GM18519 (cell line): ENCODE measurements around the gene MAGI1.
"Not testable (repeated sequence)": the region's sequence is repeated elsewhere in the genome, so short reads cannot be mapped to it uniquely, and the experiment has no call there.

ENCODE experiments used
- ATAC-seq: cut with Tn5 transposase; IDR thresholded peaks from one replicate; pipeline ENCODE4 v1.9.1; 2021; ENCODE audit warnings: mild to moderate bottlenecking, moderate library complexity; ENCODE audit not compliant: unreplicated experiment, low FRiP score

MAGI1 gene

DNA sequence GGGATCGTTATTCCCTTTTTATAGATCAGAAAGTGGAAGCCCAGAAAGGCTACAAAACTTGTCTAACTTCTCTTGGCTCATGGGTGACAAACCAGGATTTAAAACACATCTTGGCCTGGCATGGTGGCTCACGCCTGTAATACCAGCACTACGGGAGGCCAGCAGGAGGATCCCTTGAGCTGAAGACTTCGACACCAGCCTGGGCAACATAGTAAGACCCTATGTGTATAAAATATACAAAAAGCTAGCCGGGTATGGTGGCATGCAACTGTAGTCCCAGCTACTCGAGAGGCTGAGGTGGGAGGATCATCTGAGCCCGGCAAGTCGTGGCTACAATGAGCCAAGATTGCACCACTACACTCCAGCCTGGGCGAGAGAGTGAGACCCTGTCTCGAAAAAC is 479.1 kb downstream of the MAGI1 start:
- ATAC-seq = no peak

DNA sequence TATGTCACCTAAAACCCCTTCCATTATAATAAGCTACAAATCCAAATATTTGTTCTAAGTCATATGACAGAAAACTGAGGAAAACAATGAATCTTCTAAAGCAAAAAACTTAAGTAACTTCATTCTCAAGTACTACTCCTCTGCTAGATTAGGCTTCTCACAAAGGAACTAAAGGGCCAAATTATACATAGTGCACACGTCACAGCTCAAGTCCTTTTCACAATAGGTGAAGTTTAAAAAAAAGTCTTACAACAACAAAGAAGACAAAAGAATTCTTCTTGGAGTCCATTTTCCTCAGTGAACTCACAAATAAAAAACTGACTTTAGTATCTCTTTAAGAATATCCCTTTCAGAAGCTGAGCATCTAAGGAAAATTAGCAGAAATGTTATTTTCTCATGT is 479.9 kb downstream of the MAGI1 start:
- no peak for ATAC-seq

DNA sequence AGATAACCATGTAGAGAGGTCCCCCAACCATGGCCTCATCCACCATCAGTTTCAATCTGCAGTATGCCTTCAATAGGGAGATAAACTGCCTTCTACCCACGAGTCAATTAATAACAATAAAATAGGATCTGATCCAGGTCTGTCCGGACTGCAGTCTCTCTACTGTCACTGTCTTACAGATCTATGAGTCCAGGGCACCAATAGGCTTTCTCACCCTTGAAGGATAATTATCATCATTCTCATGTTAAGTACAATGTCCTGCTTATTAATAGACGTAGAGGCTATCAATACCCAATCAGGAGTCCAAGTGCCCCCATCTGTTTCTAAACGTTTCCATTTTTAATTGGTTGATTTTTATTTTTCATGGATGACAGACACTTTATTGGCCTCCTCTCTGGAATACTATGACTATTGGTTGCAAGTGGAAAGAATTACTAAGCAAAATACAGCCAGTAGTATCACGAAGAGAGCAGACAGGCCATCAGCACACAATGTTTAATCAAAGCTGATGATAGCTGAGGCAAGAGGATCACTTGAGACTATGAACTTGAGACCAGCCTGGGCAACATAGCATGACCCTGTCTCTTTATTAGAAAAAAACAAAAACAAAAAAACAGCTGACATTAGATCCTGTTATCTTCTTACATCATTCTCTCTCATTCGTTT is 480.7 kb downstream of the MAGI1 start:
- ATAC-seq = no peak

DNA sequence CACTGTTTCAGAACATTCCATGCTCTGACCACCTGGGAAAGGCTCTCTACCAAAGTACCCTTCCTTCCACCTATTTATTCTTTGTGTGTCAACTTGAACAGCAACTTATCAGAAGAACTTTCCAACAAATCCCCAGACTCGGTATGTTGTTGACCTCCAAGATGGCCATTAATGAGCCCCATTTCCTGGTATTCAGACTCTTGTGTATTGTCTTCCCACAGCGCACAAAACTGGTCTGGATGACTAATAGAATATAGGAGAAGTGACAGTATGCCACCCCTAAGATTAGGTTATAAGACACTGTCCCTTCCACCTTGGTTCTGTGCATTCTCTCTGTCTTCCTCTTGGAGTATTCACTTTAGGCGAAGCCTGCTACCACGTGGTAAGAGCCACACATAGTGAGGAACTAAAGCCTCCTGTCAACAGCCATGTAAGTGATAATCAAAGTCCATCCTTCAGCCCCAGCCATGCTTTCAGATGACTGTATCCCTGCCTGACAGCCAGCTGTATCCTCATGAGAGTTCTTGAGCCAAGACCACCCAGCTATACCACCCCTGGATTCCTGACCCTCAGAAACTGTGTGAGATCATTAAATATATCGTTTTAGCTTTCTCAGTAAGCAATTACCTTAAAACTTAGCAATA is 481.7 kb downstream of the MAGI1 start:
- ATAC-seq = no peak

DNA sequence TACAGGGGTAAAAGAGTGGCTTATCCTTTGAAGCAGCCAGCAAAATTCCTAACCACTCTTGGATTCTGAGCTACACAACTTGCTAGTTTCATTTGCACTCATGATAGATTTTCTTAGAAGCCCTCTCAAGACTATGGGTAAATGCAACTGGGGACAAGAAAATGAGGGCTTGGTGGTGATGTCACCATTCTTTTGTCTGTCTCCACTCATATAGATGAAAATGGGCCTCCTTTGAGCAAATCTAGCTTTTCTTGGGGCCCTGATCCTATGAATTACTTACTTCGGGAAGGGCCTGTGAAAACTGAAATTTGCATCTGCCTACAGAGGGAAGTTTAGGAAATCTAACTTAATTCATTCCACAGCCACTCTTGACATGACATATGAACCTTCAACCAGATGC is 486.3 kb downstream of the MAGI1 start:
- no peak for ATAC-seq

DNA sequence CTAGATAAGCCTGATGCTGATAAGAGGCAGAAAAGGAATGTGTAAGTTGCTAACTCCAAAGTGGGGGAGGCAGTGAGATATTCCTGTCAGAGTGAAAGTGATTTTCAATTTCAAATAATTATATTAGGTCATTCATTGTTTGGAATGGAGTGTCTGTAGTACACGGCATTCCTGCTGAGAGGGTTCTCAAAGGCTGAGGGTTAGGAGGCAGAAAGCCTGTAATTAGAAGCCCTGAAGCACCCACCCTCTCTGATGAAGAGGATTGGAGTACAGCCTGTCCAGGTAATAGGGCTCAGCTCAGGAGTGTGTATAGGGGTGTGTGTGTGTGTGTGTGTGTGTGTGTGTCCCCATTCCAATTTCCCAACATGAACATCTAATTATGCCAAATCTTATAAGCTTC is 486.8 kb downstream of the MAGI1 start:
- no peak for ATAC-seq

DNA sequence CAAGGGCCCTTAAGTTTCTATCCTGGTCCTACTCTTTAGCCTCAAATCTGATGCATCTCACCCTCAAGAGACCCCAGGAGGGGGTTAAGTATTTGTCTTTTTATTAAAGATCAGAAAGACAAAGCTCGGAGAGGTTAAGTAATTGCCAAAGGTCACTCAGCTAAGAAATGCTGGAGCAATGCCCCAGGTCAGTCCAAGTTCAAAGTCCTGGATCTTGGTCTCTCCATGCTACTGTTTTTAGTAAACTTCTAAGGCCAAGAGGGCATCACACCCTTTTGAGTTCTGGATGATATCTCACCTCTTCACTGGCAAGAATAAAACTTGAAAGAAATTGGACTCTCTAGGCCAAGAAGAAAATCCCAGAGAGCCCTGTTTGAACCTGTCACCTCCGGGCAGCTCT is 488.6 kb downstream of the MAGI1 start:
- no peak for ATAC-seq

DNA sequence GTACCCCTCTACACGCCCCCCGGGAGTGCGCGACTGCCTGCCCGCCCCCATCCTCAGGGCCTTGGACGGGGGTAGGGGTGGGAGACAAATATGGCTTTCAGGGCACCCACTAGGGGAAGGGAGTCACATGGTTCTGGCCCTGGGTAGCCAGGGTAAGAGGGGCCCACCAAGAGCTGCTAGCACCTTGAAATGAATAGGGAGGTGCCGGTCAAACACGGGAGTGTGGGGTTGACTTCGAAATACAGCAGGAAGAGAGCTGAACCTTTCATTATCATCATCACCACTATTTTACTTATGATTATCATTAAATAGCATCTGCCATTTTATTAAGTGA is 489.1 kb downstream of the MAGI1 start:
- ATAC-seq = no peak

DNA sequence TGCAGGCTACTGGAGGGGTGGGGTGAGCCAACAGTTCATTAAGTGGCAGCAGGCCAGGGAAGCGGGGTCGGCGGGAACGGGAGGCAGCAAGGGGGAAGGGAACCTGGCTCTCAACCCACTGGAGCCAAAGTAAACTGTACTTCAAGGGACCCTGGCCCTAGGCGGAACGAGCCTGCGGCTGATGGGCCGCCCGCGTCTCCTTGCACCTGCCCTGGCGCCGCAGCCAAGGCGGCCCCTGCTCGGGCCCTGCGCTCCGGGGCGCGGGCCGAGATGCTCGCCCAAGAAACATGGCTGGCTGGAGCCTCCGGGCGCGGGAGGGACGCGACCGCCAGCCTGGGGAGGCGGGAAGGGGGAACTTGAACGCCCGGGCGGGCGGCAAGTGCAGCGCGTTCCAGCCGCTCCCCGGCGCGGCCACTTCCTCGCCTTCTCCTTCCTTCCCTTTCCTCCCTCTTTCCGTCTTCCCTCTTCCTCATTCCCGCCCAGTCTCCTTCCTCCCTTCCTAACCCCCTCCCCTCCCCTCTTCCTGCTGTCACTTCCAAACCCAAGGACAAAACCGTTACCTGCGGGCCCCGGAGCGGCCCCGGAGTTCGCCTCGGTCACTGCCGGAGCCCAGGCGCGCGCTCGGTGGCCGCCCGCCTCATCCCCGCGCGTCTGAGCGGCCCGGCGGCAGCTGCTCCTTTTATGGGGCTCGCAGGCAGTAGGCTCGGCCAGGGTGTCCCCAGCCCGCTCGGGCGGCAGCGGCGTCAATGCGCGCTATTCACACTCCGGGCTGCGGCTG is 489.7 kb downstream of the MAGI1 start:
- ATAC-seq = no peak

DNA sequence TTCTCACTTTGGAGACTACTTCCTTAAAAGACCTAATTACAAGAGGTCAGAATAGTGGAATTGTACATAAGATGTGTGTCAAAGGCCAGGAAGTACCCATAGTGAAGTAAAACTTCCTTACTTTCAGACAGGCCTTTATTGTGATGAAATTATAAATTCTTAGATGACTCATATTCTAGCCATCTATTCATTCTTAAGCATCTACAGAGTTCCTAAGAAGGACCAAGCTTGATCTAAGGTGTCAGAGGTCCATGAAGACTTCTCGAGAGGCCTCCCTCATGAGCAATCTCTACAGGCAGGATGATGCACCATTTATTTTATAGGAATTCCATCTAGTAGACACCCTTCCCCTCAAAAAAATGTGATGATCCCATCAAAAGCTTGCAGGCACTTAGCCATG is 493.3 kb downstream of the MAGI1 start:
- ATAC-seq = no peak

DNA sequence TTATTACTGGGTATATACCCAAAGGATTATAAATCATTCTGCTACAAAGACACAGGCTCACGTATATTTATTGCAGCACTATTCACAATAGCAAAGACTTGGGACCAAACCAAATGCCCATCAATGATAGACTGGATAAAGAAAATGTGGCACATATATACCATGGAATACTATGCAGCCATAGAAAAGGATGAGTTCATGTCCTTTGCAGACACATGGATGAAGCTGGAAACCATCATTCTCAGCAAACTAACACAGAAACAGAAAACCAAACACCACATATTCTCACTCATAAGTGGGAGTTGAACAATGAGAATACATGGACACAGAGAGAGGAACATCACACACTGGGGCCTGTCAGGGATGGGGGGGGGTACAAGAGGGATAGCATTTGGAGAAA is 495.3 kb downstream of the MAGI1 start:
- ATAC-seq = not testable (repeated sequence)

DNA sequence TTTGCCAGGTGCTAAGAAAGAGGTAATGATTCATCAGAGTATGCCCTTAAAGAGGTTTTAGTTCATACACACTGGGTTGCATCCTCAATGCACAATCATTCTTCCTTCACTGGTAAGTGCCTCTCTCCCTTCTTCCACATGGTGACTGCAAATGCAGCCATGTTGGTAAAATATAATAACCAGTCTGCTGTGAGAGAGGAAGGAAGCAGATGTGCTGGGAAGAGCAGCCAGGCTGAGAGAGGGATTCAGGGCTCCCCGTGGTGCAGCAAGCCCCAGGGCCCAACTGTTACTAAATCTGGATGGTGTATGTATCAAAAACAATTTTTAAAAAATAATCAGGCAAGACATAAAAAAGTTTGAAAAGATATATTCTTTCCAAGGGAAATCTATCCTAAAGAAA is 498.1 kb downstream of the MAGI1 start:
- no peak for ATAC-seq

DNA sequence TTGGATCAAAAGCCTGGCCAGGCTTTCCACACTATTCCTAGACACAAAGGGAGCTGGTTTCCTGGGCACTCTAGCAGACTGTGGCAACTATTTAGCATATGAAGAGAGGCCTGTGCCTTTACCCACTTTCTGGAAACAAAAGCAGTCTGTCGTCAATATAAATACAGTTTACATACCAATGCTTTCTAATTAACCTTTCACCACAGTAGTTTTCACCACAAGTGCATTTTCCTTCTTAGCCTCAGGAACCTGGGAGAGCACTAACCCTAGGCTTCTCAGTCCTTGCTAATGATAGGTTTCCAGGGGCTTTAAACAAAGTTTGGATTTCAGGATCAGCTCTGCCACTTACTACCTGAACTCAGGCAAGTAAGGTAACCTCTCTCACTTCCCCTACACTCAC is 499.1 kb downstream of the MAGI1 start:
- no peak for ATAC-seq

DNA sequence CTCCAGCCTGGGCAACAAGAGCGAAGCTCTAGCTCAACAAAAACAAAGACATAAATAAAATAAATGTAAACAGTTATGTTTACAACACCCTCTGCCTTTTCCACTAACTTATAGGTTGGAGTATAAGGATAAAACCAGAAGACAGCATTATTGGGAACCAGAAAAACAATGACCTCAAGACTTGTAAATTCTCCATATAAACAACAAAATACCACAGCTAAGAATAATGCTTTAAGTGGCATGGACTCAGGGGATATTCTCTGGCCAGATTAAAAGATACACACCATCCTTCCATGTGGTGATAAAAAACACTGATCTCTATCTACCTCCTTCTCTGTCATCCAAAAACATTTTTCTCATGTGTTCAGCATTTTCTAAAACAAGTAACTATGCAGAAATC is 500.6 kb downstream of the MAGI1 start:
- no peak for ATAC-seq

DNA sequence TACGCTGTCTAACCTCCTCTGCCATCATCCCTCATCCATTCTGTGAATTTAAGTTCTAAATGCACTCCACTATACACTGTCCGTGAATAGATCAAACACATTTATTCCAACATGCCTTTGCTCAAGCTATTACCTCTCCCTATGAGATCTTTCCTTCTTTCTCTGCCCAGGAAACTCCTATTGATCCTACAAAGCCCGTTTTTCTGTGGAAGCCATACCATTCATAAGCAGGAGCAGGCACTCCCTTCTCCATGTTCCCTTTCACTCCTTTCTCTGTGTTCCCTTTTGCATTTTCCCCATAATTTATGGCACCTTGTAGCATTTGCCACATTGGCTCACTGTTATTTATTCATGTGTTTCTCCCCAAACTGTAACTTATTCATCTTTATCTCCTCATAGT is 501.6 kb downstream of the MAGI1 start:
- no peak for ATAC-seq

DNA sequence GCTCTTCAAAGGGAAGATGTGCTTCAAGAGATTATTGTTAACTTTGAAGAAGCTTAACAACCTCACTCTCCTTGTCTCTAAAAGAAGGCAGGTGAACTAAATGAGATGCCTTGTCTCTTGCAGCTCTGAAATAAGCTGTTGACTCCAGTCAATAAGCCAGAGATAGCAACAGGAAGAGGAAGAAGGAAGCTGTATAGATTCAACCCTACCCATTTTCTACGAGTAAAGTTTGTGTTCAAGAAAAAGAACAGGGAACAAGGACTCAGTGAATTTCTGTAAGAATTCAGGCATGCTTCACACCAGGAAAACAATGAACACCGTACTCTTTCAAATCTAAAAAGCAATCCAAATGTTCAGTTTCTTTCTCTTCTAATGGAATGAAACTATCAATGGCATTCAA is 503.5 kb downstream of the MAGI1 start:
- ATAC-seq = no peak

DNA sequence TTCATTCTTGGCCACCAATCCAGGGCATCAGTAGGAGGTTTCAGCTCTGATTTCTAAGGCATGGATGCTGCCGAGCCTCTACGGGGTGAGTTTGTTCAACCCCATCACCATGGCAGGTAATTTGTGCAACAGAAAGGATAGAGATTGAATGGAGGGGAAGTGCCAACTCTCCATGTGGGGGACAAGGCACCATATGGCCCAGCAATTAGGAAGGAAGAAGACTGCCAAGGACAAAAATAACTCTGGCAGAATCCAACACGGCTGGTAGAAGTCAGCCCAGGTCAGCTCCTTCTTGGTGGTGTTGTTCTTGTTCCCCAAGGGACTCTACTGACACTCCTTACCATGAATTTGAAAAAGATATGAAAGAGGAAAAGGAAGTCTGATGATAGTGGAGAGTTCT is 503.9 kb downstream of the MAGI1 start:
- no peak for ATAC-seq

DNA sequence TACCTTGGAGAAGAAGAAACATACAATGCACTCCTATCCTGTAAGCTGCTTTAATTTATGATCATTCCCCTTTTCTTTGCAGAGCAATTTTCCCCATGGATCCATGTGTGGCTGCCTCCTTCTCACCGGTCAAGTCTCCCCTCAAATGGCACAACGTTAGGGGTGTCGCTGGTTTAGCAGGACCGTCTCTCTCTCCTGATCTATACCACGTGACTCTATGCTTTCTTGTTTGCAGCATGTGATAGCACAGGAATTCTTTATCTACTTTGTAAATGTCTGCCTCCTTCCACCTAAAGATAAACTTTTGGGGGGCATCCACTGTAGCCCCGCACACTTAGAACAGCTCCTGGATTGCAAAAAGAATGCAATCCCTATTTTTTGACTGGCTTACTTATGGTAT is 506.0 kb downstream of the MAGI1 start:
- ATAC-seq = no peak

DNA sequence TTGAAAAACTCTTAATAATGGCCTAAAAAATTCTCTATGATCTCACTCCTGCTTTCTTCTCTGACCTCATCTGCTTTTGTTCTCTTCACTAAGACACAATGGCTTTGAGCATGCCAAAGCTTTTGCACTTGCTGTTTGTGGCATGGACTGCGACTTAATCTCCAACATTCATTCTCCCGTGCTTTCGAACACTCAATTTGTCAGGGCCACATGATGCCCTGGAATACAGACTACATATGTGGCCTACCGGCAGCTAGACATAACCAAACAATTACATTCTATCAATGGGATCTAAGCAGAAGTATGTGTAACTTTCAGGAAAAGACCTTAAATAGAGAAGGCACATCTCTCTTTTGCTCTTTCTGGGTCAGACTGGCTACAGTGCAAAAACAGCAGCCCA is 506.5 kb downstream of the MAGI1 start:
- ATAC-seq = no peak

DNA sequence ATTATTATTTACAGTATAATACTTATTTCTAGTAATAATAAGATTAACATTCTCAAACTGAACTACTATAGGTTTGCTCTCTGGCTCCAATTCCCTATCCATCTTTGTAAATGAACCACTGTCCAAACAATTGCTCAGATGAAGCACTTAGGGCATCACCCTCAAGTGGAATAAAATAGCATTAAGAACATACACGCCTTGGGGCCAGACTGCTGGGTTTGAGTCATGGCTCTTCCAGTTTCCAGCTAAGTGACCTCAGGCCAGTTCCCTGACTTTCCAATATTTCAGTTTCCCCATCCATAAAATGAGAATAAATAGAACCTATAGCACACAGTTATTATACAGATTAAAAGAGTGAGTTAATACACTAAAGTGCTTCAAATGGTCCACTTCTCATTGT is 507.2 kb downstream of the MAGI1 start:
- no peak for ATAC-seq

DNA sequence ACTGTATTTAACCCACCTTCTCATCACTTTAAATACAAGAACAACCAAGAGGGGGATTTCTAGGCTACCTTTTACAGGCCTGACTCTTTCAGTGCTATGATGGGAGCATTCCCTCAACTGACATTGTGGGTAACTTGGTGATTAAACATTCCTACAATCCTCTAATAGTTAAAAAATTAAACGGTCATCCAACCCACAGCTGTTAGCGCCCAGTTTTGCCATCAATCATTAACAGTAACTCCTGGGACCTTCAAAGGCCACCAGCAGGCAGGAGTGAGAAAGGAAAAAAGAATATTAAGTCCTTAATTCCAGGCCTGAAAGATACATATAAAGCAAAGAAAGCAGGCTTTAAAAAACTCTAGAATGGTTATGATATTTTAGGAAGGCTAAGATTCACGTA is 512.1 kb downstream of the MAGI1 start:
- ATAC-seq = no peak

DNA sequence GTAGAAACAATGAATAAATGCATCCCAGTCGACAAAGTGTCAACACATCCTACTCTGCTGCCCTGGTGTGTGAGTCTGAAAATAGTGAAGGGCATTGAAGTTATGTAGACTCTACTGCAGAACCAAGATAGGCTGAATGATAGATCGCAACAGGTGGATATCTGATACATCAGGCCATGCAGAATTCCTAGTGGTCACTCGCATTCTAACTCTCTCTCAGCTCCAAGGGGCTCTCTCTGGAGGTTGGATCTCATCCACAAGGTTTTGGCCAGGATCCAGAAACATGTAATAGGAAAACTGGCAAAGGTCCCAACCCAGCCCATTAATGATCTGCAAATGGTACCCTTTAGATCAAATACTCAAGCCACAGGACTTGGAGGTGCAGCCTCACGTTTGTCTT is 514.1 kb downstream of the MAGI1 start:
- no peak for ATAC-seq
